ENCODE results near the gene RNLS. TPM values are rescaled to one million over a fixed set of nuclear protein-coding genes. Genes with fewer than 3 reads are reported as not detected.

Gene RNLS
- total RNA-seq, 1 experiment from 2014 or later: 8.1 TPM

DNA sequence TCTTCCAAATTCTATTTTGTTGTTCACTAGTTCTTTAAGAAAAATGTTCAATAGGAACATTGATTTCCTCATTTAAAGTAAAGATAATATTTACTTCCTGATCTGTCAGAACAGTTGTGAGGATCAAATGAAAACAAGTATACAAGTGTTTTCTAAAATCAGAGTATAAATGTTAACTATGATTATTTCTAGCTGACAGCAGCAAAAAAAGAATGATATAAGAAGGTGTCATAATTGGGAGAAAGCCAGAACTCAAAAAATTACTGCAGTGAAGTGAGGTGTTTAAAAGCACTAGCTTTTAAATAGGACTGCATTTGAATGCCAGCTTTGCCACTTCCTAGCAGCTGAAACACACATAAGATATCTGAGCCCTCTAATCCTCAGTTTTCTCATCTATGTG, 283.3 kb downstream of the RNLS start:
- Histone ChIP-seq H3K4me3 (ENCODE audit: low read depth, low read length, poor library complexity, severe bottlenecking) (no peak overlapping the region), H3K9me3 (ENCODE audit: low read depth, low read length, poor library complexity, severe bottlenecking) (no peaks in the 10 kb centered on the region), H3K4me1 (ENCODE audit: insufficient read depth, low read length, poor library complexity, severe bottlenecking) (no peaks in the 10 kb centered on the region), H3K27me3 (replicated peaks; ENCODE audit: insufficient read depth, low read depth, low read length, poor library complexity) (no peaks in the 10 kb centered on the region), H3K27ac (ENCODE audit: low read depth, low read length, poor library complexity, severe bottlenecking) (no peak overlapping the region), H3K36me3 (ENCODE audit: insufficient read depth, low read length, poor library complexity, severe bottlenecking) (no peaks in the 10 kb centered on the region)
- no peak for TF ChIP-seq EZH2 (IDR thresholded peaks at IDR 0.05; ENCODE audit: borderline replicate concordance, low read depth, low read length, poor library complexity, severe bottlenecking)
- TF ChIP-seq, protein P1, sequence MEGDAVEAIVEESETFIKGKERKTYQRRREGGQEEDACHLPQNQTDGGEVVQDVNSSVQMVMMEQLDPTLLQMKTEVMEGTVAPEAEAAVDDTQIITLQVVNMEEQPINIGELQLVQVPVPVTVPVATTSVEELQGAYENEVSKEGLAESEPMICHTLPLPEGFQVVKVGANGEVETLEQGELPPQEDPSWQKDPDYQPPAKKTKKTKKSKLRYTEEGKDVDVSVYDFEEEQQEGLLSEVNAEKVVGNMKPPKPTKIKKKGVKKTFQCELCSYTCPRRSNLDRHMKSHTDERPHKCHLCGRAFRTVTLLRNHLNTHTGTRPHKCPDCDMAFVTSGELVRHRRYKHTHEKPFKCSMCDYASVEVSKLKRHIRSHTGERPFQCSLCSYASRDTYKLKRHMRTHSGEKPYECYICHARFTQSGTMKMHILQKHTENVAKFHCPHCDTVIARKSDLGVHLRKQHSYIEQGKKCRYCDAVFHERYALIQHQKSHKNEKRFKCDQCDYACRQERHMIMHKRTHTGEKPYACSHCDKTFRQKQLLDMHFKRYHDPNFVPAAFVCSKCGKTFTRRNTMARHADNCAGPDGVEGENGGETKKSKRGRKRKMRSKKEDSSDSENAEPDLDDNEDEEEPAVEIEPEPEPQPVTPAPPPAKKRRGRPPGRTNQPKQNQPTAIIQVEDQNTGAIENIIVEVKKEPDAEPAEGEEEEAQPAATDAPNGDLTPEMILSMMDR (conservative IDR thresholded peaks at IDR 0.05; ENCODE audit: low read depth, low read length): no peak
- POLR2A ChIA-PET (ENCODE audit: low non-redundant PET): no interaction called here
- CTCF ChIA-PET: no interaction called here
- intact Hi-C loops (cut with micrococcal nuclease; ENCODE audit: unreplicated experiment): no loop called here
- DNase-seq (ENCODE audit: low spot score): no peak
- BruUV-seq (replicated peaks): no TSS peak

DNA sequence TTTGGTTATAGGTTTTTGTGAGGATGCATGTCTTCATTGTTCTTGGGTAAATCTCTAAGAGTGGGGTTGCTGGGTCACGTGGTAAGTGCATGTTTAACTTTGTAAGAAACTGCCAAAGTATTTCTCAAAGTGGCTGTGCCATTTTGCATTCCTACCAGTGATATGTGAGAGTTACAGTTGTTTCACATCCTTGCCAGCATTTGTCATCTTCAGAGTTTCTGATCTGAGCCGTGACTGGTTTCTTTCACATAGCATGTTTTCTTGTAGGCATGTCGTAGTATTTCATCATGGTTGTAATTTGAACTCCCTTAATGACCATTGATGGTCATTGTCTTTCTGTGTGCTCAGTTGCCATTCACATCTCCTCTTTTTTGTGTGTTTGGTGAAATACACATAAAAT, 286.0 kb downstream of the RNLS start:
- ChIA-PET POLR2A (ENCODE audit: low non-redundant PET) (no interaction called here), CTCF (no interaction called here)
- Histone ChIP-seq H3K9me3 (ENCODE audit: low read depth, low read length, poor library complexity, severe bottlenecking) (no peaks in the 10 kb centered on the region), H3K4me1 (ENCODE audit: insufficient read depth, low read length, poor library complexity, severe bottlenecking) (no peaks in the 10 kb centered on the region), H3K27me3 (replicated peaks; ENCODE audit: insufficient read depth, low read depth, low read length, poor library complexity) (no peaks in the 10 kb centered on the region), H3K4me3 (ENCODE audit: low read depth, low read length, poor library complexity, severe bottlenecking) (no peak overlapping the region), H3K27ac (ENCODE audit: low read depth, low read length, poor library complexity, severe bottlenecking) (no peak overlapping the region), H3K36me3 (ENCODE audit: insufficient read depth, low read length, poor library complexity, severe bottlenecking) (no peaks in the 10 kb centered on the region)
- intact Hi-C loops (cut with micrococcal nuclease; ENCODE audit: unreplicated experiment): no loop called here
- DNase-seq (ENCODE audit: low spot score): no peak
- BruUV-seq (replicated peaks): no TSS peak
- TF ChIP-seq, protein P1 (conservative IDR thresholded peaks at IDR 0.05; ENCODE audit: low read depth, low read length): no peak
- TF ChIP-seq EZH2 (IDR thresholded peaks at IDR 0.05; ENCODE audit: borderline replicate concordance, low read depth, low read length, poor library complexity, severe bottlenecking): no peak

DNA sequence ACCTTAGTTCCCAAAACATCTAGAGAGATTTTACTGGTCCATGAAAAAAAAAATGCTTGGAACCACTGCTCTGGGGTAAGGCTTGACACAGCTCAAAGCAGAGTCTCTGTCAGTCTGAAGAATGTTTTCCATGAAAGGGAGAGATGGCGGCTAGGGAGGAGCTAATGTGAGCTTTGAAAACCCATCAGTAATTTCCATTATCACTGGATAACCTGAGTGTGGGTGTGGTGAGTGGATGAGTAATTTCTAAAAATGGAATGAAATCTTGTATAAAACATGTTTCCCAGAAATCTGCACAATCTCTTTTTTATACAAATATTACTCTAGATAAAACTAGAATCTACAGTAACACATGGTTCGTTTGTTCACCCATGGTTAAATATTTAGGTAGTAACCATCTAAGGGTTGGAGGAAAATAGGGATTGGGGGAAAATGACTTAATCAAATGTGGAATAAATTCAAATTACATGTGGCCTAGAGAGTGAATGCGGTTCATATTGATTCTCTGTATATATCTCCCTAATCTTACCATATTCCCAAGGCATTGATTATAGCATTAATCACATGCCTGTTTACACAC, 289.4 kb downstream of the RNLS start:
- intact Hi-C loops (cut with micrococcal nuclease; ENCODE audit: unreplicated experiment): no loop called here
- no TSS peak for BruUV-seq (replicated peaks)
- Histone ChIP-seq H3K36me3 (ENCODE audit: insufficient read depth, low read length, poor library complexity, severe bottlenecking) (no peaks in the 10 kb centered on the region), H3K27ac (ENCODE audit: low read depth, low read length, poor library complexity, severe bottlenecking) (no peak overlapping the region), H3K9me3 (ENCODE audit: low read depth, low read length, poor library complexity, severe bottlenecking) (no peaks in the 10 kb centered on the region), H3K4me3 (ENCODE audit: low read depth, low read length, poor library complexity, severe bottlenecking) (no peak overlapping the region), H3K27me3 (replicated peaks; ENCODE audit: insufficient read depth, low read depth, low read length, poor library complexity) (no peaks in the 10 kb centered on the region), H3K4me1 (ENCODE audit: insufficient read depth, low read length, poor library complexity, severe bottlenecking) (no peaks in the 10 kb centered on the region)
- no peak for DNase-seq (ENCODE audit: low spot score)
- POLR2A ChIA-PET (ENCODE audit: low non-redundant PET): no interaction called here
- TF ChIP-seq EZH2 (IDR thresholded peaks at IDR 0.05; ENCODE audit: borderline replicate concordance, low read depth, low read length, poor library complexity, severe bottlenecking): no peak
- TF ChIP-seq, protein P1 (conservative IDR thresholded peaks at IDR 0.05; ENCODE audit: low read depth, low read length): no peak
- CTCF ChIA-PET: no interaction called here

All from A673 (cell line).